Measurements from ENCODE around the gene ZNF618.

DNA sequence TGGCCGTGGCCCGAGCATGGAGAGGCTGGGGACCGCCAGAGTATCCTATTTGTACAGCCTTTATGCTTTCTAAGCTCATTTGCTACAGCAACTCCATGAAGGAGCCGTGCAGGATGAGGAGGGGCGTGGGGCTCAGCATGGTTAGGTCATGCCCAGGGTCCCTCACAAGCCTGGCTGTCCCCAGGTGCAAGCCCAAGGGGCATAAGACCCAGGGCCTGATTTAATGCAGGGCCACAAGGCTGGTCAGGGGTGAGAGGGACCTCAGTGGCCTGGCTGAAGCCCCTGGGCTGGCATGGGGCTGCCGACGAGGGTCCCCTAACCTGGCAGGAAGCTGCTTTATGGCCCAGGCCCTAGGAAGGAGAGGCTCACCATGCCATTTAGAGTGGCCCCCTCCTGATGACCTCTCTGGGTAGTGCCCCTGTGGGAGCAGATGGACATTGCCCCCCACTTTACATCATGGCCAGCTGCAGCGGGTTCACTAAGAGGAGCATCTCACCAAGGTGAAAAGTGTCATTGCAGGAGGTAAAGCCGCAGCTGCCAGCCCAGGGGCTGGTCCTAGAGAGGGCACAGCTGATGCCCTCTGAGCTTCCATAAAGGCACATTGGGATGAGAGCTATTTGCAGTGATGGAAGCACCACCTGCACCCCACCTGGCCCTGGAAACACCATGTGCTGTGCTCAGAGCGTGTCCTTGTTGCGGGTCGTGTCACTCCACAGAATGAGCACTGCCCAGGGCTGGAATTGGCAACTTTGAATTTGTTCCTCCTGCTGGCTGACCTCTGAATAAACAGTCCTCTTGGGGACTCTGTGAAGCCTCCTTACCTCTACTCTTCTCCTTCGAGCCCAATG lies 58.9 kb downstream of the ZNF618 start:
- TF ChIP-seq POLR2A (IDR thresholded peaks at IDR 0.05), result no peak
- TF ChIP-seq CTCF (IDR thresholded peaks at IDR 0.05), result no peak

Measured in prostate gland (tissue), 2 donors.